ENCODE data around the gene HNRNPC.
"Not testable (repeated sequence)": the region's sequence is repeated elsewhere in the genome, so short reads cannot be mapped to it uniquely, and the experiment has no call there.

- TF ChIP-seq CTCF (IDR thresholded peaks at IDR 0.05; ENCODE audit: control extremely low read depth in 1 of 3, insufficient read depth in 1 of 3, low read depth in 1 of 3, low read length in 3 of 3); ZNF274 (IDR thresholded peaks at IDR 0.05; ENCODE audit: borderline replicate concordance, extremely low read depth, low read length); POLR2AphosphoS5 (IDR thresholded peaks at IDR 0.05; ENCODE audit: low read depth, low read length); MAX (IDR thresholded peaks at IDR 0.05); EP300 (IDR thresholded peaks at IDR 0.05; ENCODE audit: borderline replicate concordance in 1 of 2, low read depth in 2 of 2, low read length in 2 of 2); YY1 (IDR thresholded peaks at IDR 0.05; ENCODE audit: low read depth, low read length); GTF2F1 (IDR thresholded peaks at IDR 0.05; ENCODE audit: borderline replicate concordance, low read depth, low read length); EZH2 (IDR thresholded peaks at IDR 0.05; ENCODE audit: low read depth, low read length, severe bottlenecking): not testable (repeated sequence)
These were observed 3.4 kb upstream of the HNRNPC start for GRCh38 chr14:21272661-21273060.

Measured in H1 (cell line).